Uterus (tissue), 4 donors: Measurements from ENCODE around the gene TNRC18. TPM values are rescaled to one million over a fixed set of nuclear protein-coding genes. Genes with fewer than 3 reads are reported as not detected.

ENCODE experiments used
- DNase-seq, 2 donors: peaks; one replicate each; pipeline ENCODE4 v3.0.0-alpha.2; 2019 to 2020
- H3K27ac ChIP-seq, 2 donors: fragments of 200-600 bp; sonication (generic); 1 replicate in 1 of 2; 2 replicates in 1 of 2; pipeline ENCODE4 v1.5.1; 2016 to 2018
- H3K27me3 ChIP-seq, 2 donors: fragments of 200-600 bp; sonication (generic); one replicate each; pipeline ENCODE4 v1.5.1; 2018 to 2019; ENCODE audit warnings: control low read depth in 1 of 2
- H3K36me3 ChIP-seq, 2 donors: fragments of 200-600 bp; sonication (generic); one replicate each; pipeline ENCODE4 v1.5.1; 2019; ENCODE audit warnings: control low read depth in 1 of 2
- H3K4me1 ChIP-seq, 2 donors: fragments of 200-600 bp; sonication (generic); one replicate each; pipeline ENCODE4 v1.5.1; 2018 to 2019; ENCODE audit warnings: control low read depth in 1 of 2
- H3K4me3 ChIP-seq, 2 donors: fragments of 200-600 bp; sonication (generic); 1 replicate in 1 of 2; 2 replicates in 1 of 2; pipeline ENCODE4 v1.5.1; 2018 to 2019; ENCODE audit warnings: mild to moderate bottlenecking in 1 of 2
- H3K9me3 ChIP-seq, 2 donors: fragments of 200-600 bp; sonication (generic); one replicate each; pipeline ENCODE4 v1.5.1; 2019; ENCODE audit warnings: control low read depth in 1 of 2
- POLR2A ChIP-seq, 2 donors: fragments of 450-650 bp; IDR thresholded peaks; one replicate each; pipeline ENCODE4 v1.6.1; 2016; ENCODE audit warnings: antibody characterized with exemption in 2 of 2, mild to moderate bottlenecking in 1 of 2, moderate library complexity in 1 of 2
- intact Hi-C: fragments of 100-400 bp; cut with DNase I; formaldehyde crosslinking; loops from one replicate; pipeline ENCODE4 v1.15.1; 2023; ENCODE audit warnings: low total_unique reads
- total RNA-seq, 4 donors: library from RNA; depleted of rRNA in 3 of 4; stranded (reverse); fragments of >200 nt in 3 of 4; gene quantifications; one replicate each; pipeline versions ENCODE4 v1.1.0 to v1.2.4, GENCODE V29; 2014 to 2023
- TF ChIP-seq, protein P1 (sequence below), 4 experiments: fragments of 200-600 bp in 2 of 4; fragments of 450-650 bp in 2 of 4; sonication (generic) in 2 of 4; IDR thresholded peaks; one replicate each; pipeline ENCODE4 v1.5.1; 2016 to 2019; ENCODE audit warnings: antibody characterized with exemption in 4 of 4, mild to moderate bottlenecking in 2 of 4, moderate library complexity in 1 of 4
- donor health status: DM: yes; HTN: yes; CAD: no.

The TNRC18 gene
- total RNA-seq, 4 donors from 2014 or later: 28.2 to 179 (median 62.1) TPM

DNA sequence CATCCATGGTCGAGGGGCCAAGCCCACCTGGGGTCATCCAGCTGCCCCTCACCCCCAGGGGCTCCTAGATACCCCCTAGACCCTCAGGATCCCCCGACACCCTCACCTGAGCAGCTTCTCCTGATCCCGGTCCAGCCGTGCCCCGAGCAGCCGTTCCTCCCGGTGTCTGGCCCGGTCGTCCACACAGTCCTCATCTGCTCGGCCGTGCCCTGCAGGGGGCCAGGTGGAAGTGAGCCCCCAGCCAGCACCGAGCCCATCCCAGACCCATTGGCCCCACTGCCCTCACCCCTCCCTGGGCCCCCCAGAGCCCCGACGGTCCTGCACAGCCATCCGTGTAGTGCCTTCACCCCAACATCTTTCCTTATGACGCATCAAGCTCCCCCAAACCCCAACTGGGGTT, 45.8 kb downstream of the TNRC18 start:
- peak overlapping the region in 1 of 2 donors; percentile 9 for H3K27ac ChIP-seq
- peaks cover 0 to 9% of the 10 kb centered on the region in 2 donors for H3K4me1 ChIP-seq
- no peaks in the 10 kb centered on the region for H3K36me3 ChIP-seq

DNA sequence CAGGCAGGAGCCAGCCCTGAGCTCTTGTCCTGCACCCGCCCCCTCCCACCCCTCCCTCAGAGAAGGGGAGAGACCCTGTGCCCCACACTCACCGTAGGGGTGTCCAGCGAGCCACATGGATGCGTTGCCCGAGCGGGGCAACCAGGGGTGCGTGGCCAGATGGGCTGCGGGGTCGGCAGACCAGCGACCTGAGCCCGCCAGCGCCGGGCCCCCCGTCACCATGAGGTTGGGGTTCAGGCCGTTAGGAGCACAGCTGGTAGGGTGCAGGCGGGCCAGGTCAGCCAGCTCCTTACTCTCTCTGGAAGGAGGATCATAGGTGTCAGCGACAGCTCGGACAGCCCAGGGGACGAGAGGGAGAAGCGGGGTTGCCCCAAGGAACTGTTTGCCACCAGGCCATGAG, 46.4 kb downstream of the TNRC18 start:
- Histone ChIP-seq H3K9me3 (no peaks in the 10 kb centered on the region), H3K36me3 (no peaks in the 10 kb centered on the region), H3K27ac (peak overlapping the region in 1 of 2 donors; percentile 9), H3K4me3 (no peak overlapping the region), H3K4me1 (peaks cover 0 to 7% of the 10 kb centered on the region in 2 donors), H3K27me3 (no peaks in the 10 kb centered on the region)
- intact Hi-C loops: no loop called here
- no peak for TF ChIP-seq POLR2A (IDR thresholded peaks at IDR 0.05)
- TF ChIP-seq, protein P1, sequence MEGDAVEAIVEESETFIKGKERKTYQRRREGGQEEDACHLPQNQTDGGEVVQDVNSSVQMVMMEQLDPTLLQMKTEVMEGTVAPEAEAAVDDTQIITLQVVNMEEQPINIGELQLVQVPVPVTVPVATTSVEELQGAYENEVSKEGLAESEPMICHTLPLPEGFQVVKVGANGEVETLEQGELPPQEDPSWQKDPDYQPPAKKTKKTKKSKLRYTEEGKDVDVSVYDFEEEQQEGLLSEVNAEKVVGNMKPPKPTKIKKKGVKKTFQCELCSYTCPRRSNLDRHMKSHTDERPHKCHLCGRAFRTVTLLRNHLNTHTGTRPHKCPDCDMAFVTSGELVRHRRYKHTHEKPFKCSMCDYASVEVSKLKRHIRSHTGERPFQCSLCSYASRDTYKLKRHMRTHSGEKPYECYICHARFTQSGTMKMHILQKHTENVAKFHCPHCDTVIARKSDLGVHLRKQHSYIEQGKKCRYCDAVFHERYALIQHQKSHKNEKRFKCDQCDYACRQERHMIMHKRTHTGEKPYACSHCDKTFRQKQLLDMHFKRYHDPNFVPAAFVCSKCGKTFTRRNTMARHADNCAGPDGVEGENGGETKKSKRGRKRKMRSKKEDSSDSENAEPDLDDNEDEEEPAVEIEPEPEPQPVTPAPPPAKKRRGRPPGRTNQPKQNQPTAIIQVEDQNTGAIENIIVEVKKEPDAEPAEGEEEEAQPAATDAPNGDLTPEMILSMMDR (IDR thresholded peaks at IDR 0.05): no peak
- DNase-seq: no peak

More for the DNA sequence above, 45.8 kb downstream of the TNRC18 start:
- Histone ChIP-seq H3K4me3 (no peak overlapping the region), H3K9me3 (no peaks in the 10 kb centered on the region), H3K27me3 (no peaks in the 10 kb centered on the region)
- DNase-seq: no peak
- TF ChIP-seq, protein P1 (IDR thresholded peaks at IDR 0.05): no peak
- TF ChIP-seq POLR2A (IDR thresholded peaks at IDR 0.05): no peak
- intact Hi-C loops: no loop called here

DNA sequence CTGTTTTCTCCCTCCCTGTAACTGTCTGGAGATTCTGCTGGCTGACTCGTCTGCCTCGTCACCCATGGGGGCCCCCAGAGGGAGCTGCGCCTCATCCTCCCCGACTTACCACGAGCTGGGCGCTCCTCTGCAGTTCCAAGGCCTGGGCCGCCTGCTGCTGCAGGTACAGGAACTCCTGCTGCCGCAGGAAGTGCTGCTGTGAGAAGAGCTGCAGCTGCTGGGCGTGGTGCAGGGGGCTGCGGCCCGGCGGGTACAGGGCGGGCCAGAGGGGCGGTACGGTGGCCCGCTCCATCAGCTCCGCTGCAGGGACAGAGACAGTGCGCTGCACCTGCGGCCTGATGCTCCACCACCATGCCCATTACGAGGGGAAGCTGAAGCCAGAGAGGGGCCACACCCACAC, 47.7 kb downstream of the TNRC18 start:
- Histone ChIP-seq H3K4me3 (no peak overlapping the region), H3K36me3 (no peaks in the 10 kb centered on the region), H3K27ac (no peak overlapping the region), H3K4me1 (no peaks in the 10 kb centered on the region), H3K9me3 (no peaks in the 10 kb centered on the region), H3K27me3 (no peaks in the 10 kb centered on the region)
- TF ChIP-seq, protein P1 (IDR thresholded peaks at IDR 0.05): no peak
- no peak for TF ChIP-seq POLR2A (IDR thresholded peaks at IDR 0.05)
- no peak for DNase-seq
- intact Hi-C loops: no loop called here

DNA sequence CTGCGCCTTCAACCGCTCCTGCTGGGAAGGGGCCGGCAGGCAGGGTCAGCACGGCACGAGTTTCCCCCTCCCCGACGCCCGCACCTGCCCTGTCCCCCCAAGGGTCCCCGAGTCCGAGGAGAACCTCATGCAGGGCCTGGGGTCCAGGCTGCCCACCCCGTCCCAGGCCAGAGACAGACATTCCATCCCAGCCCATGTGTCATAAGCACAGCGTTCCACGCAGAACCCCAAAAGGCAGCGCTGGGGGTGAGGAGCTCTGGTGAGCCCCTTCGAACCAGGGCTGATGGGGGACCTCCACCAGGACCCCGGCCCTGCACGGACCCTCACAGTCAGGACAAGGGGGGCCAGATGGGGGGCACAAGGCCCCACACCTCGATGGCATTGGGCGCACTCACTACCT, 49.2 kb downstream of the TNRC18 start:
- Histone ChIP-seq H3K4me1 (no peaks in the 10 kb centered on the region), H3K27ac (no peak overlapping the region), H3K4me3 (no peak overlapping the region), H3K27me3 (no peaks in the 10 kb centered on the region), H3K36me3 (no peaks in the 10 kb centered on the region), H3K9me3 (no peaks in the 10 kb centered on the region)
- DNase-seq: no peak
- TF ChIP-seq POLR2A (IDR thresholded peaks at IDR 0.05): no peak
- TF ChIP-seq, protein P1 (IDR thresholded peaks at IDR 0.05): no peak
- intact Hi-C loops: no loop called here

DNA sequence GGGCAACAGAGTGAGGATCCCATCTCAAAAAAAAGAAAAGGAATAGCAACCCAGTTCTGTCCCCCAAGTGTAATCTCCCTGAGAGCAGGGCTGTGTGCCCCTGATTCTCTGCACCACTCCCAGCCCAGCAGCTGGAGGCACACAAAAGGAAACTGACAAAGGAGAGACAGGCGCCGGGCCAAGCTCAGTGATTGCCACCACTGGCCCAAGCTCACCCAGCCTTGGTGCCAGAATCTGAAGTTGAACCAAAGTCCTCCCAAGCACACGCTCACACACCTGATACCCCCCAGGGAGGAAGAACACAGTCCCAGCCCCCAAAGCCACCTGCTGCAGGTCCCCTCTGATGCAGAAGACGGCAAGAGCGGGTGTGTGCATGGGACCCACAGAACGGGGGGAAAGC, 50.3 kb downstream of the TNRC18 start:
- H3K27ac ChIP-seq: no peak overlapping the region
- no peaks in the 10 kb centered on the region for H3K36me3 ChIP-seq
- H3K9me3 ChIP-seq: no peaks in the 10 kb centered on the region
- H3K27me3 ChIP-seq: no peaks in the 10 kb centered on the region
- H3K4me1 ChIP-seq: no peaks in the 10 kb centered on the region
- H3K4me3 ChIP-seq: no peak overlapping the region
- no peak for DNase-seq
- intact Hi-C loops: no loop called here
- TF ChIP-seq POLR2A (IDR thresholded peaks at IDR 0.05): no peak
- TF ChIP-seq, protein P1 (IDR thresholded peaks at IDR 0.05): no peak
